ENCODE results near the gene ATP9B. TPM values are rescaled to one million over a fixed set of nuclear protein-coding genes. Genes with fewer than 3 reads are reported as not detected.

The ATP9B gene
- total RNA-seq, 1 experiment from 2014 or later = 8.6 TPM

DNA sequence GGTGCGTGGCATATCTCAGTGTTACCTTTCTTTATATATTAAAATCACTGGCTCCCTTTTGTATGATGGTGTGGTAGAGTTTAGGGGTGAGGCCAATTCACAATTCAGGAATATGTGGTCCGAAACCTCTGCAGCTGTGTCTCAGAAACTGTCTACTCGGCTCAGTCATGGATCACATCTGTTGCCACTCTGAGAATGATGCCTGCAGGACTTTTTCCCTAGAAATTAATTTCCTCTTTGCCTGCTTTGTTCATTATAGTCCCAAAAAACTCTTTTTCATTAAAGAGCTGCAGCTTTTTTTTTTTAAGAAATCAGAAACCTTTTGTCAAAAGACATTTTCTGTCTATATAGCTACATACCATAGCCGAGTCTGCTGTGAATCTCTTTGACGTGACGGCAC lies 221.7 kb downstream of the ATP9B start:
- no peaks in the 10 kb centered on the region for H4K20me1 ChIP-seq (ENCODE audit: insufficient read depth)
- H3F3A ChIP-seq (ENCODE audit: insufficient read depth, low read depth) = no peaks in the 10 kb centered on the region
- no peaks in the 10 kb centered on the region for H3K27me3 ChIP-seq (ENCODE audit: insufficient read depth, low read depth)
- no peak overlapping the region for H3K4me3 ChIP-seq
- H3K9me2 ChIP-seq (ENCODE audit: insufficient read depth) = no peaks in the 10 kb centered on the region
- H3K4me2 ChIP-seq = no peak overlapping the region
- TF ChIP-seq, protein P1, sequence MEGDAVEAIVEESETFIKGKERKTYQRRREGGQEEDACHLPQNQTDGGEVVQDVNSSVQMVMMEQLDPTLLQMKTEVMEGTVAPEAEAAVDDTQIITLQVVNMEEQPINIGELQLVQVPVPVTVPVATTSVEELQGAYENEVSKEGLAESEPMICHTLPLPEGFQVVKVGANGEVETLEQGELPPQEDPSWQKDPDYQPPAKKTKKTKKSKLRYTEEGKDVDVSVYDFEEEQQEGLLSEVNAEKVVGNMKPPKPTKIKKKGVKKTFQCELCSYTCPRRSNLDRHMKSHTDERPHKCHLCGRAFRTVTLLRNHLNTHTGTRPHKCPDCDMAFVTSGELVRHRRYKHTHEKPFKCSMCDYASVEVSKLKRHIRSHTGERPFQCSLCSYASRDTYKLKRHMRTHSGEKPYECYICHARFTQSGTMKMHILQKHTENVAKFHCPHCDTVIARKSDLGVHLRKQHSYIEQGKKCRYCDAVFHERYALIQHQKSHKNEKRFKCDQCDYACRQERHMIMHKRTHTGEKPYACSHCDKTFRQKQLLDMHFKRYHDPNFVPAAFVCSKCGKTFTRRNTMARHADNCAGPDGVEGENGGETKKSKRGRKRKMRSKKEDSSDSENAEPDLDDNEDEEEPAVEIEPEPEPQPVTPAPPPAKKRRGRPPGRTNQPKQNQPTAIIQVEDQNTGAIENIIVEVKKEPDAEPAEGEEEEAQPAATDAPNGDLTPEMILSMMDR (conservative IDR thresholded peaks at IDR 0.05) = no peak
- TF ChIP-seq EZH2 (IDR thresholded peaks at IDR 0.05; ENCODE audit: low read depth) = no peak
- intact Hi-C loops (cut with micrococcal nuclease; ENCODE audit: unreplicated experiment) = no loop called here
- no TSS peak for BruUV-seq (replicated peaks)
- no peak for DNase-seq
- no peaks in the 10 kb centered on the region for H3K4me1 ChIP-seq (replicated peaks; ENCODE audit: insufficient read depth)
- H3K79me2 ChIP-seq (ENCODE audit: low read depth) = no peaks in the 10 kb centered on the region
- no peaks in the 10 kb centered on the region for H3K36me3 ChIP-seq (ENCODE audit: low read depth)
- H3K27ac ChIP-seq = no peak overlapping the region
- no peak overlapping the region for H2AFZ ChIP-seq
- CTCF ChIA-PET = no interaction called here
- H3K9me3 ChIP-seq (ENCODE audit: insufficient read depth, low read depth) = no peaks in the 10 kb centered on the region
- POLR2A ChIA-PET (ENCODE audit: unreplicated experiment) = no interaction called here

DNA sequence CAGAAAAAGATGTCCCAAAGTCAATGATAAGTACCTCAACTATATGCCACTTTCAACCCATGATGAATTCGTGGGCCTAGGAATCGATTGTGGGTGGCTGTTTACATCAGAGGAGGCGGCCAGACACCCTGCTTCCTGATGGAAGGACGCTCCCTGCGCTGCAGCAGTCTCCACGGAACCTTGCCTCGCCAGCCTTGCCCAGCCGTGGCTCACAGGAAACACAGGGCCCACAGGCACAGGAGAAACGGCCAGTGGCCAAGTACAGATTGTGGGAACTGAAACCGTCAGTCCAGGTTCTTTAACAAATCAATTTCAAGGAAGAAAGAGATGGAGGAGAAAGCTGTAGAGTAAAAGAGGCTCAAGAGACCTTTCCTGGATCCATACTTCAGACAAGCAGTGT lies 225.0 kb downstream of the ATP9B start:
- intact Hi-C loops (cut with micrococcal nuclease; ENCODE audit: unreplicated experiment) = no loop called here
- DNase-seq = no peak
- no TSS peak for BruUV-seq (replicated peaks)
- no peaks in the 10 kb centered on the region for H3K79me2 ChIP-seq (ENCODE audit: low read depth)
- no peaks in the 10 kb centered on the region for H4K20me1 ChIP-seq (ENCODE audit: insufficient read depth)
- H3K27me3 ChIP-seq (ENCODE audit: insufficient read depth, low read depth) = no peaks in the 10 kb centered on the region
- ChIA-PET POLR2A (ENCODE audit: unreplicated experiment) (no interaction called here), CTCF (no interaction called here)
- TF ChIP-seq, protein P1 (conservative IDR thresholded peaks at IDR 0.05) = no peak
- TF ChIP-seq EZH2 (IDR thresholded peaks at IDR 0.05; ENCODE audit: low read depth) = no peak
- H3K4me1 ChIP-seq (replicated peaks; ENCODE audit: insufficient read depth) = no peaks in the 10 kb centered on the region
- H3K9me3 ChIP-seq (ENCODE audit: insufficient read depth, low read depth) = no peaks in the 10 kb centered on the region
- no peak overlapping the region for H3K27ac ChIP-seq
- no peaks in the 10 kb centered on the region for H3K9me2 ChIP-seq (ENCODE audit: insufficient read depth)
- H3K4me2 ChIP-seq = no peak overlapping the region
- H3K4me3 ChIP-seq = no peak overlapping the region
- H3K36me3 ChIP-seq (ENCODE audit: low read depth) = no peaks in the 10 kb centered on the region
- H3F3A ChIP-seq (ENCODE audit: insufficient read depth, low read depth) = no peaks in the 10 kb centered on the region
- H2AFZ ChIP-seq = no peak overlapping the region

DNA sequence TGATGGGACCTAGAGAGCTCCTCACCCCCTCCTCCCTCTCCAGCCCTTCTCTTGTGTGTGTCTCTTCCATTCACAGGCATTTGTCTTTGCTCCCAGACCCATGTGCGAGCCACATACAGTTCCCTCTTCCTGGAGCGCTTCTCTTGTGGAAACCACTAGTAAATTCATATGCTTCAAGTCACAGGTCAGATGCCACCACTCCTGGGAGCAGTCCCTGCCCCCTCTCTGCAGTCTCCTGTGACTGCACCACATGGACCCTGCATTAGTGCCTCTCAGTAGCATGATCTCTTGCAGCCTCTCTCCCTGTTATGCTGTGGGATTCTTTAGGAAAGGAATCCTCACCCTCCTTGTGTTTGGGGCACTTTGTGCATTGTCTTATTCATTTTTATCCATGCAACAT lies 230.1 kb downstream of the ATP9B start:
- H3K36me3 ChIP-seq (ENCODE audit: low read depth) = no peaks in the 10 kb centered on the region
- CTCF ChIA-PET = no interaction called here
- H4K20me1 ChIP-seq (ENCODE audit: insufficient read depth) = no peaks in the 10 kb centered on the region
- H2AFZ ChIP-seq = no peak overlapping the region
- POLR2A ChIA-PET (ENCODE audit: unreplicated experiment) = no interaction called here
- H3K79me2 ChIP-seq (ENCODE audit: low read depth) = no peaks in the 10 kb centered on the region
- H3K9me2 ChIP-seq (ENCODE audit: insufficient read depth) = no peaks in the 10 kb centered on the region
- intact Hi-C loops (cut with micrococcal nuclease; ENCODE audit: unreplicated experiment) = no loop called here
- DNase-seq = no peak
- H3K4me2 ChIP-seq = no peak overlapping the region
- H3K9me3 ChIP-seq (ENCODE audit: insufficient read depth, low read depth) = no peaks in the 10 kb centered on the region
- H3F3A ChIP-seq (ENCODE audit: insufficient read depth, low read depth) = no peaks in the 10 kb centered on the region
- H3K4me3 ChIP-seq = no peak overlapping the region
- no TSS peak for BruUV-seq (replicated peaks)
- TF ChIP-seq, protein P1 (conservative IDR thresholded peaks at IDR 0.05) = no peak
- H3K27ac ChIP-seq = no peak overlapping the region
- H3K27me3 ChIP-seq (ENCODE audit: insufficient read depth, low read depth) = no peaks in the 10 kb centered on the region
- no peaks in the 10 kb centered on the region for H3K4me1 ChIP-seq (replicated peaks; ENCODE audit: insufficient read depth)

All from PC-9 (cell line).